HEK293 (cell line): ENCODE data around the gene SCYL1.

Experiments
- CTCF ChIA-PET: fragments of 350-600 bp; formaldehyde crosslinking; extraction: SDS; loops from one replicate; lab custom pipeline; 2021; ENCODE audit warnings: antibody characterized with exemption; lab: Yijun Ruan, JAX
- POLR2A ChIA-PET: fragments of 300-600 bp; formaldehyde crosslinking; extraction: SDS; loops from one replicate; lab custom pipeline; 2020; ENCODE audit warnings: antibody characterized with exemption, inconsistent platforms; lab: Yijun Ruan, JAX
- H3K27ac ChIP-seq: fragments of 200-500 bp; sonication (Bioruptor generic); 2 replicates; pipeline ENCODE4 v1.5.1; 2014; ENCODE audit warnings: low read depth, low read length, control low read depth, inconsistent platforms; ENCODE audit errors: extremely low read depth
- H3K36me3 ChIP-seq, 2 experiments: fragments of 200-500 bp in 1 of 2; sonication (Bioruptor generic) in 1 of 2; 1 replicate in 1 of 2; 2 replicates in 1 of 2; pipeline ENCODE4 v1.5.1; 2014 to 2017; ENCODE audit warnings: inconsistent platforms in 2 of 2, low read length in 2 of 2; ENCODE audit not compliant: control insufficient read depth in 2 of 2, insufficient read depth in 1 of 2
- H3K4me1 ChIP-seq: fragments of 200-500 bp; sonication (Bioruptor generic); 2 replicates; pipeline ENCODE4 v1.5.1; 2014; ENCODE audit warnings: mild to moderate bottlenecking, low read length, inconsistent platforms; ENCODE audit not compliant: control insufficient read depth, insufficient read depth
- H3K4me3 ChIP-seq: 2 replicates; pipeline ENCODE4 v1.5.1; 2011; ENCODE audit warnings: low read depth, mild to moderate bottlenecking, control low read depth, low read length, moderate library complexity
- H3K9me3 ChIP-seq: fragments of 200-500 bp; sonication (Bioruptor generic); 2 replicates; pipeline ENCODE4 v1.5.1; 2014; ENCODE audit warnings: low read depth, low read length, inconsistent platforms; ENCODE audit not compliant: control insufficient read depth, insufficient read depth
- GLI4 ChIP-seq: fragments of 450-650 bp; formaldehyde crosslinking; IDR thresholded peaks from 2 replicates; pipeline ENCODE4 v1.5.1; 2016; ENCODE audit warnings: missing biosample characterization, missing genetic modification characterization
- HOXD13 ChIP-seq: sonication (generic); formaldehyde crosslinking; IDR thresholded peaks from 2 replicates; pipeline ENCODE4 v1.8.0; 2022; ENCODE audit warnings: missing genetic modification reagents, borderline replicate concordance
- IKZF3 ChIP-seq: fragments of 450-650 bp; IDR thresholded peaks from 2 replicates; pipeline ENCODE4 v1.5.0; 2018; ENCODE audit warnings: missing biosample characterization, mild to moderate bottlenecking, missing genetic modification characterization, moderate library complexity
- KLF10 ChIP-seq: fragments of 450-650 bp; IDR thresholded peaks from 2 replicates; pipeline ENCODE4 v1.5.1; 2018; ENCODE audit warnings: missing biosample characterization, mild to moderate bottlenecking, missing genetic modification characterization
- TCF7L2 ChIP-seq: IDR thresholded peaks from 2 replicates; pipeline ENCODE4 v1.6.1; 2011; ENCODE audit warnings: low read depth, mild to moderate bottlenecking, inconsistent platforms, low read length, moderate library complexity, borderline replicate concordance
- ZEB2 ChIP-seq: fragments of 450-650 bp; formaldehyde crosslinking; IDR thresholded peaks from 2 replicates; pipeline ENCODE4 v1.5.1; 2016; ENCODE audit warnings: missing biosample characterization, missing genetic modification characterization
- ZFP69B ChIP-seq: fragments of 450-650 bp; formaldehyde crosslinking; IDR thresholded peaks from 2 replicates; pipeline ENCODE4 v1.5.1; 2016; ENCODE audit warnings: missing biosample characterization, missing genetic modification characterization
- ZNF146 ChIP-seq: fragments of 450-650 bp; formaldehyde crosslinking; IDR thresholded peaks from 2 replicates; pipeline ENCODE4 v1.5.1; 2016; ENCODE audit warnings: missing biosample characterization, missing genetic modification characterization
- ZNF184 ChIP-seq: fragments of 450-650 bp; IDR thresholded peaks from 2 replicates; pipeline ENCODE4 v1.5.1; 2018; ENCODE audit warnings: missing biosample characterization, mild to moderate bottlenecking, missing genetic modification characterization
- ZNF23 ChIP-seq: fragments of 450-650 bp; formaldehyde crosslinking; IDR thresholded peaks from 2 replicates; pipeline ENCODE4 v1.5.1; 2016; ENCODE audit warnings: missing biosample characterization, missing genetic modification characterization, borderline replicate concordance
- ZNF302 ChIP-seq: fragments of 450-650 bp; formaldehyde crosslinking; IDR thresholded peaks from 2 replicates; pipeline ENCODE4 v1.5.1; 2016; ENCODE audit warnings: missing biosample characterization, missing genetic modification characterization, low read depth
- ZNF354C ChIP-seq: fragments of 450-650 bp; formaldehyde crosslinking; IDR thresholded peaks from 2 replicates; pipeline ENCODE4 v1.5.1; 2016; ENCODE audit warnings: missing biosample characterization, missing genetic modification characterization, low read depth, borderline replicate concordance
- ZNF37A ChIP-seq: fragments of 450-650 bp; IDR thresholded peaks from 2 replicates; pipeline ENCODE4 v1.5.1; 2018; ENCODE audit warnings: missing biosample characterization, missing genetic modification characterization
- ZNF473 ChIP-seq: fragments of 450-650 bp; formaldehyde crosslinking; IDR thresholded peaks from 2 replicates; pipeline ENCODE4 v1.5.1; 2017; ENCODE audit warnings: missing biosample characterization, missing genetic modification characterization
- ZNF48 ChIP-seq: fragments of 450-650 bp; formaldehyde crosslinking; IDR thresholded peaks from 2 replicates; pipeline ENCODE4 v1.5.1; 2016; ENCODE audit warnings: missing biosample characterization, missing genetic modification characterization
- ZNF510 ChIP-seq: fragments of 450-650 bp; formaldehyde crosslinking; IDR thresholded peaks from 2 replicates; pipeline ENCODE4 v1.5.1; 2018; ENCODE audit warnings: mild to moderate bottlenecking, missing genetic modification characterization, missing biosample characterization; ENCODE audit not compliant: insufficient replicate concordance
- ZNF530 ChIP-seq: fragments of 450-650 bp; formaldehyde crosslinking; IDR thresholded peaks from 2 replicates; pipeline ENCODE4 v1.5.1; 2016; ENCODE audit warnings: low read depth, missing biosample characterization, missing genetic modification characterization
- ZNF560 ChIP-seq: fragments of 450-650 bp; formaldehyde crosslinking; IDR thresholded peaks from 2 replicates; pipeline ENCODE4 v1.5.1; 2017; ENCODE audit warnings: missing biosample characterization, missing genetic modification characterization, borderline replicate concordance
- ZNF660 ChIP-seq: fragments of 450-650 bp; IDR thresholded peaks from 2 replicates; pipeline ENCODE4 v1.5.1; 2018; ENCODE audit warnings: missing biosample characterization, mild to moderate bottlenecking, missing genetic modification characterization
- ZNF830 ChIP-seq: fragments of 450-650 bp; IDR thresholded peaks from 2 replicates; pipeline ENCODE4 v1.5.0; 2018; ENCODE audit warnings: missing biosample characterization, missing genetic modification characterization, low read depth, mild to moderate bottlenecking, moderate library complexity
- ZXDB ChIP-seq: fragments of 450-650 bp; formaldehyde crosslinking; IDR thresholded peaks from 2 replicates; pipeline ENCODE4 v1.5.1; 2016; ENCODE audit warnings: missing biosample characterization, missing genetic modification characterization
- TF ChIP-seq, protein P1 (sequence below): fragments of 450-650 bp; formaldehyde crosslinking; IDR thresholded peaks from 2 replicates; pipeline ENCODE4 v1.5.1; 2017; ENCODE audit warnings: missing biosample characterization, missing genetic modification characterization
- TF ChIP-seq, protein P2 (sequence below): fragments of 450-650 bp; formaldehyde crosslinking; IDR thresholded peaks from 2 replicates; pipeline ENCODE4 v1.5.1; 2016; ENCODE audit warnings: missing biosample characterization, missing genetic modification characterization, low read depth
- TF ChIP-seq, protein P3 (sequence below): fragments of 450-650 bp; formaldehyde crosslinking; IDR thresholded peaks from 2 replicates; pipeline ENCODE4 v1.5.1; 2016; ENCODE audit warnings: missing biosample characterization, missing genetic modification characterization
- TF ChIP-seq, protein P4 (sequence below): fragments of 450-650 bp; formaldehyde crosslinking; IDR thresholded peaks from 2 replicates; pipeline ENCODE4 v1.5.1; 2016; ENCODE audit warnings: missing biosample characterization, missing genetic modification characterization
- TF ChIP-seq, protein P5 (sequence below): fragments of 450-650 bp; formaldehyde crosslinking; IDR thresholded peaks from 2 replicates; pipeline ENCODE4 v1.5.1; 2017; ENCODE audit warnings: missing biosample characterization, missing genetic modification characterization
- TF ChIP-seq, protein P6 (sequence below): fragments of 450-650 bp; formaldehyde crosslinking; IDR thresholded peaks from 2 replicates; pipeline ENCODE4 v1.5.1; 2016; ENCODE audit warnings: missing biosample characterization, missing genetic modification characterization

The SCYL1 gene

DNA sequence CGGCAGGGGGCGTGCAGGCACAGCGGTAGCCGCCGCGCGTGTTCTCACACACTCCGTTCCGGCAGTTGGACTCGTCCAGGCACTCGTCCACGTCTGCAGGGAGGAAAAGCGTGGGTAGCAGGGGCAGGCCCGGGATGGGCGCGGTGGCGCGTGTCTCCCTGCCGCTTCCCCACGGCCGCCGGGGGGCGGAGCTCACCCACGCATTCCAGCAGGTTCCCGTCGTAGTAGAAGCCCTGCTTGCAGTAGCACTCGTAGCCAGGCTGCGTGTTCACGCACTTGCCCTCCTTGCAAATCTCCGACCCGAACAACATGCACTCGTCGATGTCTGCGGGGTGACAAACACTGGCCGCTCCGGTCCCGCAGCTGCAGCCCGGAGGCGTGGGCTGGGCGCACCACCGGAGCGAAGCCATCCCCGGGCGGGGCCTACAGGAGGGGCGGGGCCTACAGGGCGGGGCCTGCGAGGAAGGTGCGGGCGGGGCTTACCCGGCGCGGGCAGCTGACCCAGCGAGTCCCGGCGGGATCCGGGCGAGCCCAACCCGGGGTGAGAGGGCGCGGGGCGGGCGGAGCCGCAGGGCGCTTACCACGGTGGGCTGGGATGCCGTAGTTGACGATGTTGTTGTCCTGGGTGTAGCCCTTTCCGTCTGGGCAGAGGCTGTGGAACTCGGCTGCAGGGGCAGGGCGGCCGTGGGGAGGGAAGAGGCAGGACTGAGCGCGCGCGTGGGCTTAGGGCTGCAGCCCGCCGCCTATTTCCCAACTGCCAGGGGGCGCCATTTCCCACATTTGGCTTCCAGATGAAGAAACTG is 15.6 kb downstream of the SCYL1 start:
- POLR2A ChIA-PET, result interaction anchor here (0.5 to 2.6 kb wide), 18 partner anchors 9 to 507 kb away, joined by 3 to 39 read pairs (median 8); partner anchors contain the start of genes FAM89B, MALAT1, MAP3K11 and NEAT1
- Histone ChIP-seq H3K4me1 (peaks cover 3% of the 10 kb centered on the region; the same call in 1 of the 2 replicates), H3K36me3 (peaks cover 0 to 82% of the 10 kb centered on the region in 2 experiments; a peak in 2 of 3 replicates), H3K27ac (peak overlapping the region; percentile 69; the same call in 1 of the 2 replicates), H3K9me3 (no peaks in the 10 kb centered on the region), H3K4me3 (peak overlapping the region; percentile 47)
- CTCF ChIA-PET, result interaction anchor here (0.6 to 4.5 kb wide), 31 partner anchors 11 to 512 kb away, joined by 3 to 133 read pairs (median 4); partner anchors contain the start of genes FAM89B, KAT5, PCNX3 and SCYL1
- TF ChIP-seq ZNF48 (tag by site-specific recombination) (no peak), GLI4 (no peak), KLF10 (tag by site-specific recombination) (peak; percentile 29; the same call in 1 of the 2 replicates), ZNF660 (peak; percentile 76), ZNF302 (tag by site-specific recombination) (no peak), ZNF830 (tag by site-specific recombination) (no peak), ZNF473 (tag by site-specific recombination) (no peak), ZNF184 (tag by site-specific recombination) (no peak), ZFP69B (tag by site-specific recombination) (peak; percentile 18; the same call in 1 of the 2 replicates), ZNF530 (tag by site-specific recombination) (no peak), ZNF146 (tag by site-specific recombination) (no peak), ZNF37A (no peak), HOXD13 (CRISPR knock-in tag) (no peak), ZNF23 (tag by site-specific recombination) (no peak), ZNF354C (no peak), IKZF3 (peak; percentile 61; the same call in 1 of the 2 replicates), ZNF560 (tag by site-specific recombination) (no peak), ZNF510 (tag by site-specific recombination) (no peak), ZXDB (tag by site-specific recombination) (peak; percentile 70), TCF7L2 (no peak), ZEB2 (peak; percentile 88; the same call in 1 of the 2 replicates)
- TF ChIP-seq, protein P1, sequence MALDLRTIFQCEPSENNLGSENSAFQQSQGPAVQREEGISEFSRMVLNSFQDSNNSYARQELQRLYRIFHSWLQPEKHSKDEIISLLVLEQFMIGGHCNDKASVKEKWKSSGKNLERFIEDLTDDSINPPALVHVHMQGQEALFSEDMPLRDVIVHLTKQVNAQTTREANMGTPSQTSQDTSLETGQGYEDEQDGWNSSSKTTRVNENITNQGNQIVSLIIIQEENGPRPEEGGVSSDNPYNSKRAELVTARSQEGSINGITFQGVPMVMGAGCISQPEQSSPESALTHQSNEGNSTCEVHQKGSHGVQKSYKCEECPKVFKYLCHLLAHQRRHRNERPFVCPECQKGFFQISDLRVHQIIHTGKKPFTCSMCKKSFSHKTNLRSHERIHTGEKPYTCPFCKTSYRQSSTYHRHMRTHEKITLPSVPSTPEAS, result no peak
- TF ChIP-seq, protein P2, sequence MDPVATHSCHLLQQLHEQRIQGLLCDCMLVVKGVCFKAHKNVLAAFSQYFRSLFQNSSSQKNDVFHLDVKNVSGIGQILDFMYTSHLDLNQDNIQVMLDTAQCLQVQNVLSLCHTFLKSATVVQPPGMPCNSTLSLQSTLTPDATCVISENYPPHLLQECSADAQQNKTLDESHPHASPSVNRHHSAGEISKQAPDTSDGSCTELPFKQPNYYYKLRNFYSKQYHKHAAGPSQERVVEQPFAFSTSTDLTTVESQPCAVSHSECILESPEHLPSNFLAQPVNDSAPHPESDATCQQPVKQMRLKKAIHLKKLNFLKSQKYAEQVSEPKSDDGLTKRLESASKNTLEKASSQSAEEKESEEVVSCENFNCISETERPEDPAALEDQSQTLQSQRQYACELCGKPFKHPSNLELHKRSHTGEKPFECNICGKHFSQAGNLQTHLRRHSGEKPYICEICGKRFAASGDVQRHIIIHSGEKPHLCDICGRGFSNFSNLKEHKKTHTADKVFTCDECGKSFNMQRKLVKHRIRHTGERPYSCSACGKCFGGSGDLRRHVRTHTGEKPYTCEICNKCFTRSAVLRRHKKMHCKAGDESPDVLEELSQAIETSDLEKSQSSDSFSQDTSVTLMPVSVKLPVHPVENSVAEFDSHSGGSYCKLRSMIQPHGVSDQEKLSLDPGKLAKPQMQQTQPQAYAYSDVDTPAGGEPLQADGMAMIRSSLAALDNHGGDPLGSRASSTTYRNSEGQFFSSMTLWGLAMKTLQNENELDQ (tag by site-specific recombination), result no peak
- TF ChIP-seq, protein P3, sequence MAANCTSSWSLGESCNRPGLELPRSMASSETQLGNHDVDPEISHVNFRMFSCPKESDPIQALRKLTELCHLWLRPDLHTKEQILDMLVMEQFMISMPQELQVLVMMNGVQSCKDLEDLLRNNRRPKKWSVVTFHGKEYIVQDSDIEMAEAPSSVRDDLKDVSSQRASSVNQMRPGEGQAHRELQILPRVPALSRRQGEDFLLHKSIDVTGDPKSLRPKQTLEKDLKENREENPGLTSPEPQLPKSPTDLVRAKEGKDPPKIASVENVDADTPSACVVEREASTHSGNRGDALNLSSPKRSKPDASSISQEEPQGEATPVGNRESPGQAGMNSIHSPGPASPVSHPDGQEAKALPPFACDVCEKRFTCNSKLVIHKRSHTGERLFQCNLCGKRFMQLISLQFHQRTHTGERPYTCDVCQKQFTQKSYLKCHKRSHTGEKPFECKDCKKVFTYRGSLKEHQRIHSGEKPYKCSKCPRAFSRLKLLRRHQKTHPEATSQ (tag by site-specific recombination), result no peak
- TF ChIP-seq, protein P4, sequence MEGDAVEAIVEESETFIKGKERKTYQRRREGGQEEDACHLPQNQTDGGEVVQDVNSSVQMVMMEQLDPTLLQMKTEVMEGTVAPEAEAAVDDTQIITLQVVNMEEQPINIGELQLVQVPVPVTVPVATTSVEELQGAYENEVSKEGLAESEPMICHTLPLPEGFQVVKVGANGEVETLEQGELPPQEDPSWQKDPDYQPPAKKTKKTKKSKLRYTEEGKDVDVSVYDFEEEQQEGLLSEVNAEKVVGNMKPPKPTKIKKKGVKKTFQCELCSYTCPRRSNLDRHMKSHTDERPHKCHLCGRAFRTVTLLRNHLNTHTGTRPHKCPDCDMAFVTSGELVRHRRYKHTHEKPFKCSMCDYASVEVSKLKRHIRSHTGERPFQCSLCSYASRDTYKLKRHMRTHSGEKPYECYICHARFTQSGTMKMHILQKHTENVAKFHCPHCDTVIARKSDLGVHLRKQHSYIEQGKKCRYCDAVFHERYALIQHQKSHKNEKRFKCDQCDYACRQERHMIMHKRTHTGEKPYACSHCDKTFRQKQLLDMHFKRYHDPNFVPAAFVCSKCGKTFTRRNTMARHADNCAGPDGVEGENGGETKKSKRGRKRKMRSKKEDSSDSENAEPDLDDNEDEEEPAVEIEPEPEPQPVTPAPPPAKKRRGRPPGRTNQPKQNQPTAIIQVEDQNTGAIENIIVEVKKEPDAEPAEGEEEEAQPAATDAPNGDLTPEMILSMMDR (tag by site-specific recombination), result peak; percentile 81
- TF ChIP-seq, protein P5, sequence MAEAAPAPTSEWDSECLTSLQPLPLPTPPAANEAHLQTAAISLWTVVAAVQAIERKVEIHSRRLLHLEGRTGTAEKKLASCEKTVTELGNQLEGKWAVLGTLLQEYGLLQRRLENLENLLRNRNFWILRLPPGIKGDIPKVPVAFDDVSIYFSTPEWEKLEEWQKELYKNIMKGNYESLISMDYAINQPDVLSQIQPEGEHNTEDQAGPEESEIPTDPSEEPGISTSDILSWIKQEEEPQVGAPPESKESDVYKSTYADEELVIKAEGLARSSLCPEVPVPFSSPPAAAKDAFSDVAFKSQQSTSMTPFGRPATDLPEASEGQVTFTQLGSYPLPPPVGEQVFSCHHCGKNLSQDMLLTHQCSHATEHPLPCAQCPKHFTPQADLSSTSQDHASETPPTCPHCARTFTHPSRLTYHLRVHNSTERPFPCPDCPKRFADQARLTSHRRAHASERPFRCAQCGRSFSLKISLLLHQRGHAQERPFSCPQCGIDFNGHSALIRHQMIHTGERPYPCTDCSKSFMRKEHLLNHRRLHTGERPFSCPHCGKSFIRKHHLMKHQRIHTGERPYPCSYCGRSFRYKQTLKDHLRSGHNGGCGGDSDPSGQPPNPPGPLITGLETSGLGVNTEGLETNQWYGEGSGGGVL (tag by site-specific recombination), result no peak; the same call in 1 of the 2 replicates
- TF ChIP-seq, protein P6, sequence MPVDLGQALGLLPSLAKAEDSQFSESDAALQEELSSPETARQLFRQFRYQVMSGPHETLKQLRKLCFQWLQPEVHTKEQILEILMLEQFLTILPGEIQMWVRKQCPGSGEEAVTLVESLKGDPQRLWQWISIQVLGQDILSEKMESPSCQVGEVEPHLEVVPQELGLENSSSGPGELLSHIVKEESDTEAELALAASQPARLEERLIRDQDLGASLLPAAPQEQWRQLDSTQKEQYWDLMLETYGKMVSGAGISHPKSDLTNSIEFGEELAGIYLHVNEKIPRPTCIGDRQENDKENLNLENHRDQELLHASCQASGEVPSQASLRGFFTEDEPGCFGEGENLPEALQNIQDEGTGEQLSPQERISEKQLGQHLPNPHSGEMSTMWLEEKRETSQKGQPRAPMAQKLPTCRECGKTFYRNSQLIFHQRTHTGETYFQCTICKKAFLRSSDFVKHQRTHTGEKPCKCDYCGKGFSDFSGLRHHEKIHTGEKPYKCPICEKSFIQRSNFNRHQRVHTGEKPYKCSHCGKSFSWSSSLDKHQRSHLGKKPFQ (tag by site-specific recombination), result no peak
